ENCODE measurements around the gene OSCP1. TPM values are rescaled to one million over a fixed set of nuclear protein-coding genes. Genes with fewer than 3 reads are reported as not detected.

The OSCP1 gene
- total RNA-seq, 1 experiment from 2014 or later: 1.8 TPM

DNA sequence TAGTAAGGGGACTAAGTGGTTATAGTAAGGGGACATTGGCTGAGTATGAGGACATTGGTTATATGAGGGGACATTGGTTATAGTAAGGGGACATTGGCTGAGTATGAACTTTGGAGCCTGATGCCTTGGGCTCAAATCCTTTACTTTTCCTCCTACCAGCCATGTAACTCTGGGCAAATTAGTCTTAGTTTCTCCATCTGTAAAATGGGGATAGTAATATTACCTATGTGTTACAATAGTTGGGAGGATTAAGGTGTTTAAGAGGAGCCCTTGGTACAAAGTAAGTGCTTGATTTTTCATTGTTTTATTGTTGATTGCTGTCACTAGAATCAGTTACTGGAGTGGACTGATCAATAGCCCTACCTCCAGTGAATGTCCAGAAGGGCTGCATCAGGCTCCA, 2.8 kb downstream of the OSCP1 start:
- no peak for DNase-seq (ENCODE audit: low read depth)

DNA sequence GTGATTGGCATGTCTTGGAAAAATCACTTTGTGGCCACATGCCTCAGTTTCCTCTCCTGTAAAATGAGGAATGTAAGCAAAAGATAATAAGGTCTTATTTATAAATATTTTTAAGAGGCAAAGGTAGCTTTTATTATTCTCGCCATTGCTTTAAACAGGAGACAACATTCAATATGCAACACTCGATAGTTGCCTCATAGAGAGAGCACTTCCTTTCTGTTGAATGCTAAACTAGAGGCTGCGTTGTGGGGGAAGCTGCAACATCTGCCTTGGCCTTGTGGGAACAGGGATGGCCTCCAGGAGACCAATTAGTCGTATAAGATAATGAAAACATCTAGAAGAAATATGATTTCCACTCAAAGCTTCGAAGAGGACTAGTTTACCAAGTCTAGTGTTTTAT, 3.5 kb downstream of the OSCP1 start:
- DNase-seq (ENCODE audit: low read depth): no peak

DNA sequence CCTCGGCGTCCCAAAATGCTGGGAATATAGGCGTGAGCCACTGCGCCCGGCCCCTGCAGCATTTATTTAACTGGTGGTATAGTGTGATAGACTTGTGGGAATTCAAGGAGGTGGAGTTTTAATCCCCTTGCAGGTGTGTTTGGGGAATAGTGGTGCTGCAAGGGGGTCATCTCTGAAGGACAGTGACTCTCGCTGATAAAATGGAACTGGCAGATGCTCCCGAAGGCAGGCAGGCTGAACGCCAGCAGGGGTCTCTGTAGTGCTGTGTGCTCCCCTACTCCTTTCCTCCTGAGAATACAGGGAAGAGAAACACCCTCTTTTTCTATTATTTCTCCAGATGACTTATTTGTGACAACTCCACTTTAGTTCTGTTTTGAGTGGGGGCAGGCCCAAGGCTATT, 4.0 kb downstream of the OSCP1 start:
- DNase-seq (ENCODE audit: low read depth): peak; percentile 52

DNA sequence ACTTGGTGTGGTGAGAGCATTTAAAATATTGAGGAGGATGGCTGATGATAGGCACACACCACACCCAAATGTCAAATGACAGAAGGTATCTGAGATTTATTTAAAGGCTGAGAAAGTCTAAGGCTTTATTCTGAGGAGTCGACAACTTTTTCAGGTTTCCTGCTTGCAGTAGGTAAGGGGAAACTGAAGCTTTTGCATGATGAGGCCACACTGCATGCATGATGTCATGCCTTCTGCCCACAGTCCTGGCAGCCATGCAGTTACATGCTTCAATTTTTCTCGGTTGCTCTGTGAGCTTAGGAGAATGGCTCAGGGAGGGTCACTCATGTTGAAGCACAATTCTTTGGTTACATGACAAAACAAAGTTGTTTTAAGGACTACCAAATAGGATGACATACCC, 7.0 kb downstream of the OSCP1 start:
- no peak for DNase-seq (ENCODE audit: low read depth)

DNA sequence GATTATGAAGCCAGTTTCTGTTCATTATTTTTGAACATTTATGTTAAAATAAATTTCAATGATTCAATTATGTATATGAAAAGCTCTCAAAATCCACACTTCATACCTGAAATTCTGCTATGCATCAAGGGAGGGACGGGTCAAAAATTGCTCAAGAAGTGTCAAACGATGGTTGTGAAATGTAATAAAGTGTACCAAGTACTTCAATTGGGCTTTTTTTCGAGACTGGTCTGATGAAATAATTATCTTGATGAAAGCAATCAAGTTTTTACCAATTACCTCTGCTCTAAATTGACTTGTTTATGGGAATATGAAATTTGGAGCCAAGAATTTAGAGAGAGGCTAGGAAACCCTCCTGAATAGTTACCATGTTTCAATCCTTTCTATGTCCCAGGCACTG, 7.9 kb downstream of the OSCP1 start:
- DNase-seq (ENCODE audit: low read depth): no peak

DNA sequence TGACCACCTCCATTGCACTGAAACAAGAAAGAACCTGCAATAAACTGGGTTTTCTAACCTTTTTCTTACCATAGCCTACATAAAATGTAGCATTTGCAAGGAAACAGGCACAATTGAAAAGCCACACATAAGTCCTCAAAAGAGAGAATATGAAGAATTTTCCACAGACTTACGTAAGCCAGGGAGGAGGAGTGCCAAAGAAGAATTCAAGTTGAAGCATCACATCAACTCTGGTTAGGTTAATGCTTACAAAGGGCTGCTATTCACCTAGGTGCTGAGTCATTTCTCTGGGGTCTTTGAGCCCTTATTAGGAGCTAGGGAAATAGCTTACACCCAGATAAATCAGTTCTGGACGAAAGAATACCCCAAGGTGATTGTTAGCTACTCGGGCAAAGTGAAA, 9.6 kb downstream of the OSCP1 start:
- DNase-seq (ENCODE audit: low read depth): no peak

DNA sequence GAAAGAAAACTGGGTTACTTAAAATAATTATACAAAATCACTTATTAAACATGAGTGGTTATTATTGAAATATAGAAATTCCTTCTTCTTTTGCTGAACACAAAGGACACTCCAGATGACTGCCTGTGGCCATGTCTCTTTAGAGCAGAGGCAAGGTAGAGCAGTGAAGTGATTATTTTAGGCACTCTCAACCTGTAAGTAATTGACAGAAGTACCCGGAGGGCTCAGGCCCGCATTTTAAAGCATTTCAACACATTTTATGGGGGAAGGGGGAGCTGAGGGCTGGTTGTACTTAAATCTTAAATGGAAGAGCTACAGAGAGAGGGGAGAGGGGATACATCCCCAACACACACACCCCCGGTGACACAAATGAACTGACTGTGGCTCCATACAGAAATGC, 10.2 kb downstream of the OSCP1 start:
- DNase-seq (ENCODE audit: low read depth): no peak

DNA sequence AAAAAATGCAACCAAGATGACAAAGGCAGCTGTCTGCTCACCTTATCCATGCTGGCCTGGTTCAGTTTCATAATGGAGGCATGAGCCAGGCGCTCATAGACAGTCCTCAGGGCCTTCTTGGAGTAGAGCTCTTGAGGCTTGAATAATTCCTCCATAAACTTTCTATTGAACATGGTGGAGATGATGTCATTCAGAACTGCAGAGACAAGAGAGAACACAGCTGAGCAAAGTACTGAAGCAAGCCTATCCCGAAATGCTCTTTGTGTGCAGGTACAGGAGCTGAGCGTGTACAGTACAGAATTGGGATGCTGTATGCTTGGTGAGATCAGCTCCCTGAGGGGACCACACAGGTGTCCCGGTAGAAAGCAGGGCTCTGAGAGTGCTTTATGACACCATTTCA, 11.5 kb downstream of the OSCP1 start:
- DNase-seq (ENCODE audit: low read depth): no peak

DNA sequence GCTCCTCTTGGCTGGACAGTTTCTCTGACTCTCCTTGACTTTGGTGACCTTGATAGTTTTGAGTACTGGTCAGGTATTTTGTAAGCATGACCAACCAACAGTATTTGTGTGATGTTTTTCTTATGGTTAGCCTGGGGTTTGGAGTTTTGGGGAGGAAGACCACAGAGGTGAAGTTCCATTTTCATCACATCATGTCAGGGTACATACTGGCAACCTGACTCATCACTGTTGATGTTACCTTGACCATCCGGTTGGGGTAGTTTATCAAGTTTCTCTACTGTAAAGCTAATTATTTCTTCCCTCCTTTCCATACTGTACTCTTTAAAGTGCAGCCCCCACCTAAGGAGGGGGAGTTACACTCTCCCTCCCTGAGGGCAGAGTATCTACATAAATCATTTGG, 13.4 kb downstream of the OSCP1 start:
- DNase-seq (ENCODE audit: low read depth): peak; percentile 54

DNA sequence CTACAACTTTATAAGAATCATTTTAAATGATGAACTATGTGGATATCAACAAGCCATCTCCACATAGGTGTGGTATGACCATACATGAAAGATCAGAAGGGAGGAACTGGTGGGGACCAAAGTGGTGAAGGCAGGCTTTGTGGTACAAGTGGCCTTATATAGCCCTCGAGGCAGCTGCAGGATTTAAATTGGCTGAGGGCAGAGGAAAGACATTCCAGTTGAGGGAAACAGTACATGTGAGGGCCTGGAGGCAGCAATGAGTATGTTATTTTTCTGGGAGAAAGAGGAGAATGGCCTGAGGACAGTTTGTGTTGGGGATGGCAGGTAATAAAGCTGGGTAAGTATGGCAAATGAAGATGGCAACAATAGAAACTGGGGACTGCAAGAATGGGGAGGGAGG, 17.1 kb downstream of the OSCP1 start:
- no peak for DNase-seq (ENCODE audit: low read depth)

DNA sequence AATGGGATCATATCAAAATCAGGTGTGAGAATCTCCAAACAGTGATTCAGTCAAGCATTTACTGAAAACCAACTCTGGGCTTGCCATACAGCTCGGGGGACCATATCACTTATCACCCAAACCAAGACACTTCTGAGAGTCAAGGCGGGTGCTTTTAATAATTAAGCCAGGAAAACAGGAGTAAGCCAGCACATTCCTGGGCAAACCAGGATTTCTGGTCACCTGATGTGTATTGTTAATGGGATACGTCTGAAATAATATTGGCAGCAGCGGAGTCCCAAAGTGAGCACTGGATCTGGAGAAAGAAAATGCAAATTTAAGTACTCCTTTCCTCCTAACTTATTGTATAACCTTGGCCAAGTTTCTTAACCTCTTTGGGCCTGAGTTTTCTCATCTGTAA, 17.6 kb downstream of the OSCP1 start:
- DNase-seq (ENCODE audit: low read depth): no peak

DNA sequence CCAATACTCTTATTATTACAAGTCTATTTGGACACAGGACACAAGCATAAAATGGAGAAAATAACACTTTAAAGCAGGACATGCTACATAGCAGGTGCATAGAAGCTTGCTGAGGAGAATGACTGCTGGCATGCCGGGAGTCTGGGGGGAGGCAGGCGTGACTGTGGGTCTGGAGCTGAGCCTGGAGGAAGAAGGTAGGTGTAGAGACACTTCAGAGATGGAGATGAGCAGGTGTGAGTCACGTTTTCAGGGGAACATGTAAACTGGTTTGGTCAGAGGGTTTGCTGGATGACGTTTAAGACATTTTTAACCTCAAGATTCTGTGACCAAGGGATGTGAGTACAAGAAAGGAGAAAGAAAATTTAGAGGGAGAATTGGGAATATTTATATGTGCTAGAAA, 24.5 kb downstream of the OSCP1 start:
- DNase-seq (ENCODE audit: low read depth): peak; percentile 39

DNA sequence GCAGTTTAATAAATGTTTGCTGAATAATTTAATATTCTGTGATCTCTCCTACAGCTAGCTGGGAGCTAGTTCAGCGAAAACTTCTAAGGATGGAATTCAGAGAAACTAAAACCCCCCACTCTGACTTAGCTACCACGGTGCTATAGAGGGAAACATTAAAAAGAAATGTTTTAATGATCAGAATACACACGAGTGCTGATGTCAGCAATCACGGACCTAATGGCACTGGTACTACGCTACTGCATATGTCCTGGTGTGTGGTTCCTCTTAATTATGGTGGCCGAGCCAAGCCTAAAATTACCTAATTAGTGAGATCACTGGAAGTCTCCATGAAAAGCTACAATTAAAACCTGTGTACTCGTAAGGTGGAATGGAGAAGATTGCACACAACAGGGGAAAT, 28.6 kb downstream of the OSCP1 start:
- DNase-seq (ENCODE audit: low read depth): no peak

DNA sequence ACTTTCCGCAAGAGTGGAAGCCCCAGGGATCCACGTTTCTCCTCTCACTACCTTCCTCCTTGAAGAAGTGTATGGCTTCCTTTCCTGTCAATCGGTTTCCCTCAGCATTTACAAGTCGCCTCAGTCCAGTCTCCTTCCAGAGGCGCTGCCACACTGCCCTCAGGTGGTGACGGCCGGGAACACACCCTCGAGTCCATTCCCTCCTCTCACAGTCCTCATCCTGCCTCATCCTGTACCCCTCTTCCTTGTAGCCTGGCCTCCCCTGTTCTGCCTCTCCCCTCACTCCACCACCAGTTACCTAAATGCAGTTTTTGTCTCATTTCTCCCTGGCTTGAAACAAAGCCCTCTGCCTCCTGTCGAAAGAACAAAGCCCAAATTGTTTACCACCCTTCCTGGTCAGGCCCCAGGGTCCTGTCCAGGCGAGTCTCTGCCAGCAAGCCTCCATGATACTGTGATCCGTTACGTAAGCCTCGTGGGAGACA, 29.4 kb downstream of the OSCP1 start:
- peak; percentile 88 for DNase-seq (ENCODE audit: low read depth)

DNA sequence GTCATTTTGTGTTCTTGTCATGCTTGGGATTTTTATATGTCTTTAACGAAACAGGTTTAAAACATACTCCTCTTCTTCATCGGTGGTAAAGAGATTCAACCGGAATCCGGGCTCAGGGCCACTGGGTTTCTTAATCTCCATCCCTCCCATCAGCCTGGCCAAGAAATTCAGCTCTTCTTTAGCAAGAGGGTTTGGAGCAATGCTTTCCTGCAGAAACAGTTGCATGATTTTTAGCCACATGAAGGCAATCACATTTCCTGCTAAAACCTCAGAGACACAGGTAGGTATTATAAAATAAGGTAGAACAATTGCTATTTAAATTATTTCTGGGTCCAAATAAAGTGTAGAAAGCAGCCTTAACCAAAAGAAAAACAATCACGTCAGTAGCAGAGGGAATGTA, 29.8 kb downstream of the OSCP1 start:
- no peak for DNase-seq (ENCODE audit: low read depth)

DNA sequence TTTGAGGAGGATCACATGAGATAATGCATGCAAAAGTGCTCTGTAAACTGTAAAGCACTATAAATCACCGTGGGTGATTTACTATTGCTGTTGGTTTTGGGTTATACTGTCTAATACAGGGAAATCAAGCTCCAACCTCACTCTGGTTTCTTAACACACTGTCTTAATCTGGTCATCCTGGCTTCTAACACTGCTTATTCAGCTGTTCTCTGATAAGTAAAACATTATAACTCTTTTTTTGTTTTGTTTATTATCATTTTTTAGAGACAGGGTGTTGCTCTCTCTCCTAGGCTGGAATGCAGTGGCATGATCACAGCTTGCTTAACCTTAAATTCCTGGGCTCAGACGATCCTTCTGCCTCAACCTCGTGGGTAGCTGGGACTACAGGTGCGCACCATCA, 30.7 kb downstream of the OSCP1 start:
- DNase-seq (ENCODE audit: low read depth): no peak

DNA sequence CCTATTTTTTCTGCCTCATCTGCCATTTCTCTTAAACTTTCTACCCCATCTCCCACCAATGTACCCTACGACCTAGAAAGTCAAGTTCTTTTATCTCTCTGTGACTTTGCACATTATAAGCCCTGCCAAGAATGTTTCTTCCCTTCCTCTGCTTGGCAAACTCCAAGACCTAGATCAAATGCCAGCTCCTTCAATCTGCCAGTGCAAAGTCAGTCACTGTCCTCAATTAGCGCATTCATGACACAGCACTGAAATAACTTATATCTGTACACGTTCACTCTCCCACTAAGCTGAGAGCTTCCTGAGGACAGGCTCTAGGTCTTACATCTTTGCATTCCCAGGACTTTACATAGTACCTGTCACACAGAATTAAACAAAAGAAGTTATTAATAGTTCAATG, 31.1 kb downstream of the OSCP1 start:
- DNase-seq (ENCODE audit: low read depth): no peak

DNA sequence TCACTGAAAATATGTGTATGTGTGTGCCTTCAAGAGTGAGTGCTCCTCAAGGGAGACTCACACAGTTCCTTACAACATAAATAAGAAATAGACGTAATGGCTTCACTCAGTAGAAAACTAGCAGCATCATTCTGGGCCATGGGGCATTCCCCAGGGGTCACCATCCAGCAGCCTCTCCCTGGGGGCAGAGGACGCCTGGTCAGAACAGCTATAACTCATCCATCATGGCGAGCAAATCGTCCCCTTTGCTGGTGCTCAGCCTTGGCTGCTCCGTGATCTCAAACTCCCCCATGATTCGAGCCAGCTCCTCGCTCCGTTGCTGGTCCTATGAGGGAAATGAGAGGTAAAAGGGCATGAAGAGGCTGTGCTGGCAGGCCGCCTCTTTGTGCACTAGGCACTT, 32.3 kb downstream of the OSCP1 start:
- no peak for DNase-seq (ENCODE audit: low read depth)

DNA sequence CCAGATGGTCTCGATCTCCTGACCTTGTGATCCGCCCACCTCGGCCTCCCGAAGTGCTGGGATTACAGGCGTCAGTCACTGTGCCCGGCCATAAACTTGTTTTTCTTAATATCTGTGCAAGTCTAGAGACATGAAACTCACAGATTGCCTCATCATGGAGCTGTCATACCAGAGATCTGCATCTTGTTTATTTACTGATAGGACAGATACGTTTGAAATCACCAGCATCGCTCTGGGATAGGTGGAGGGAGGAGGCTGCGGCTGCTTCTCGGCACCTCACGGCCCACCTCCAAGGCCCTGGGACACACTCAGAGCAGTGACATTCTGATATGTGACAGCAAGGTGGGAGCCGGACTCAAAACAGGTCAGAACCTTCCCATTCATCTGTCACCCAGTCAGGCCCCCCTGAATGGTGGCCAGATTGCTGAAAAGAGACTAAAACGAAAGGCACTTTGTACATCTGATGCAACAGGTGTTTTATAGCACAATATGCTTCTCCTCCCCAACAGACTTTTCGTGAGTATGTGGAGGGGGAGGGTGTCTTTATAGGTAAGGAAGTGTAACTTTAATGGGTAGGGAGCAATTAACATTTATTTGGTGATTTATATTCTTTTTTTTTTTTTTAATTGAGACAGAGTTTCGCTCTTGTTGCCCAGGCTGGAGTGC, 34.5 kb downstream of the OSCP1 start:
- DNase-seq (ENCODE audit: low read depth): no peak

DNA sequence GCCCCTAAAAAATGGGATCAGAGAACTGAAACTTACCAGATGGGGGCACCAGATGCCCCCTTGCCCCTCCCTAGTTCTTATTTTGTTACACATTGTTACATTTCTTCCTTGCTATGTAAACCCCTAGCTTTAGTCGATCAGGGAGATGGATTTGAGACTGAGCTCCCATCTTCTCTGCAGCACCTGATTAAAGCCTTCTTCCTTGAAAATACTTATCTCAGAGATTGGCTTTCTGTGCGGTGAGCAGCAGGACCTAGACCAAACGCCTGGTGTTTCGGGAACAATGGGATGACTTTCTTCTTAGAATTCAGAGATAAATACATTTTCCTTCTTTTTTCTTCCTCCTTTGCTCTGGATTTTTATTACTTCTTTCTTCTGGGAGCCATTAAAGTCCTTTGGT, 35.9 kb downstream of the OSCP1 start:
- DNase-seq (ENCODE audit: low read depth): no peak

DNA sequence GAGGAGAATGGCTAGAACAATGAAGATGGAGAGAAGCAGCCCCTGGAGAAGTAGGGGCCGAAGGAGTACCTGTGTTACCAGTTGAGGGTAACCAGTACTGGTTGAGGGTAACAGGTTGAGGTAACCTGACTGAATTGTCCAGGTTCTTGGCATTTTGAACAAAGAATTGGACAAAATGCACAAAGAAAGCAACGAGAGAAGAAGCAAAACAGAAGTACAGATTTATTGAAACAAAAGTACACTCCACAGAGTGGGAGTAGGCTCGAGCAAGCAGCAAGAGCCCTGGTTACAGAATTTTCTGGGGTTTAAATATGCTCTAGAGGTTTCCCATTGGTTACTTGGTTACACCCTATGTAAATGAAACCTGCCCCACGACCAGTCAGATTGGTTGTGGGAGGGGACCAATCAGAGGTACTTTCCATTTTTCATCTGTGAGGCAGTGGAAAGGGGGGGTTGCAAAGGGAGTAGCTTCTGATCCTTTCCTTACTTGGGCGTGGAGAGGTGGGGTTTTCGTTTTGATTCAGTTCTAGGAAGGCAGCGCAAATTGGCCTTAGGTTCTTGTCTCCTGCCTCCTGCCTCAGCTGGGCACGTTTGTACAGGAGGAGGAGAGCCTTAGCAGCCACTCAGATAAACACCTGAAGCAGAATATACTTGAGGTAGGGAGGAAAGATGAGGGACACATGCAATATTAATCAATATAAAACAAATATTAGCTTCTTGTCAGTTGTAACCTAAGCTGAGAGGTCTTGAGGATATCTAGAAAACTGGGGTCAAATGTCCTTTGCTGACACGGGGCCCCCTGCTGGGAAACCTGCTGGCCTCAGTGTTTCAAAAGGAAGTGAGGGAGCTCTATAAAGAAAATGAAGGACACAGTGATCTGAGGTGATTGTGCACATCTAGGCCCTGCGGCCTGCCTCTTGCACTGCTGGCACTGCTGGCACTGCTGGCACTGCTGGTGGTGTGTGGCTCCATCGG, 38.3 kb downstream of the OSCP1 start:
- peak; percentile 39 for DNase-seq (ENCODE audit: low read depth)

DNA sequence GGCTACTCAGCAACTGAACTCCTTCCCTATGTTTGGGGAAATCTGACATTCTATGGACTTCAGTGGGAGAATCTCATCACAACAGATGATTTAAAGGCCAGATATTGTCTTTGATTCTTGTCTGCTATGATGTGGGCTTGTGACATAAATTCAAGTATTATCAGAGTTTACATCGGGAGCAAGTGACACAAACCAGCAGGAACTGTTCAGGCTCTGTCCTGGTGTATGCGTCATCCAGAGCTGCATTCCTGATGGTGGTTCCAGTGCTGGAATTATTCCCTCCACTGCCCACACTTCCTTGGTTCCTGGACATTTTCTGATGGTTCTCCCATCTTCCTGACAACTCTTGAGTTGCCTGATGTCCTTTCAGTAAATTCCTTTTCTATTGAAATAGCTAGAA, 41.8 kb downstream of the OSCP1 start:
- DNase-seq (ENCODE audit: low read depth): peak; percentile 66

DNA sequence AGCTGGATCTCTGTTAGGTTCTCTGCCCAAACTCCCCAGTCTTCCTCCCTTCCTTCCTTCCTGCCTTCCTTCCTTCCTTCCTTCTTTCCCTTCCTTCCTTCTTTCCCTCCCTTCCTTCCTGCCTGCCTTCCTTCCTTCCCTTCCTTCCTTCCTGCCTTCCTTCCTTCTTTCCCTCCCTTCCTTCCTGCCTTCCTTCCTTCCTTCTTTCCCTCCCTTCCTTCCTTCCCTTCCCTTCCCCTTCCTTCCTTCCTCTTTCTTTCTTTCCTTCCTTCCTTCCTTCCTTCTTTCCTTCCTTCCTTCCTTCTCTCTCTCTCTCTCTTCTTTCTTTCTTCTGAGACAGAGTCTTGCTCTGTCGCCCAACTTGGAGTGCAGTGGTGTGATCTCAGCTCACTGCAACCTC, 43.8 kb downstream of the OSCP1 start:
- DNase-seq (ENCODE audit: low read depth): no peak
